Ishikawa (cell line): Measurements from ENCODE around the gene SLC9A1.

ENCODE experiments used
- CEBPB ChIP-seq: IDR thresholded peaks from 2 replicates; pipeline ENCODE4 v1.6.1; 2012
- CREB1 ChIP-seq: IDR thresholded peaks from 2 replicates; pipeline ENCODE4 v1.6.1; 2012; ENCODE audit warnings: low read depth
- EGR1 ChIP-seq: IDR thresholded peaks from 2 replicates; pipeline ENCODE4 v1.6.1; 2012
- EP300 ChIP-seq: IDR thresholded peaks from 2 replicates; pipeline ENCODE4 v1.6.1; 2012; ENCODE audit warnings: borderline replicate concordance
- FOXM1 ChIP-seq: IDR thresholded peaks from 2 replicates; pipeline ENCODE4 v1.6.1; 2012; ENCODE audit warnings: low read depth, borderline replicate concordance
- NFIC ChIP-seq: IDR thresholded peaks from 2 replicates; pipeline ENCODE4 v1.6.1; 2012
- RAD21 ChIP-seq: IDR thresholded peaks from 2 replicates; pipeline ENCODE4 v1.6.1; 2012; ENCODE audit warnings: low read depth
- TAF1 ChIP-seq: IDR thresholded peaks from 2 replicates; pipeline ENCODE4 v1.6.1; 2012; ENCODE audit warnings: low read depth, mild to moderate bottlenecking
- TCF12 ChIP-seq: IDR thresholded peaks from 2 replicates; pipeline ENCODE4 v1.6.1; 2012; ENCODE audit warnings: low read depth
- TEAD4 ChIP-seq: IDR thresholded peaks from 2 replicates; pipeline ENCODE4 v1.6.1; 2012
- USF1 ChIP-seq: IDR thresholded peaks from 2 replicates; pipeline ENCODE4 v1.6.1; 2012
- YY1 ChIP-seq: IDR thresholded peaks from 2 replicates; pipeline ENCODE4 v1.6.1; 2012; ENCODE audit warnings: low read depth
- ZBTB7A ChIP-seq: IDR thresholded peaks from 2 replicates; pipeline ENCODE4 v1.6.1; 2012; ENCODE audit warnings: low read depth
- TF ChIP-seq, protein P1 (sequence below): IDR thresholded peaks from 2 replicates; pipeline ENCODE4 v1.6.1; 2012; ENCODE audit warnings: low read depth, mild to moderate bottlenecking
- TF ChIP-seq, protein P2 (sequence below): IDR thresholded peaks from 2 replicates; pipeline ENCODE4 v1.6.1; 2012

The SLC9A1 gene

DNA sequence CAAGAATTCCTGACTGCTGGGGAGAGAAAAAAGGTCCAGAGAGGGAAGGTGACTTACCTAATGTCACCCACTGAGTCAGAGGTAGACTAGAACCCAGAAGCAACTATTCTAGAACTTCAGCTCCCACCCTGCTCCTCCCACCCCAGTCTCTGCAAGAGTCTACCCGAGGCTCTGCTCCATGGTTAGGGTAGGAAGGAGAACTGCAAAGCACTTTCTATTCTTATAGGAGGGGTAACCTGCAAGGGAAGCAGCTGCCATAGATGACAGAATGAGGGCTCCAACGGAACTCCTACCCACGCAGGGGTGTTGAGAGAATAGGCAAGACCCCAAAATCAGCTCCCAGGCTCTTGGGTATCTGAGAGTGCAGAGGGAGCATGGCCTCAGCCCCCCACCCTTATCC lies 4.3 kb downstream of the SLC9A1 start:
- TF ChIP-seq TEAD4 (no peak), RAD21 (no peak), CEBPB (no peak), USF1 (no peak), EP300 (no peak), CREB1 (no peak), TAF1 (no peak), FOXM1 (no peak), EGR1 (no peak), TCF12 (no peak), NFIC (no peak), YY1 (no peak), ZBTB7A (no peak)
- TF ChIP-seq, protein P1, sequence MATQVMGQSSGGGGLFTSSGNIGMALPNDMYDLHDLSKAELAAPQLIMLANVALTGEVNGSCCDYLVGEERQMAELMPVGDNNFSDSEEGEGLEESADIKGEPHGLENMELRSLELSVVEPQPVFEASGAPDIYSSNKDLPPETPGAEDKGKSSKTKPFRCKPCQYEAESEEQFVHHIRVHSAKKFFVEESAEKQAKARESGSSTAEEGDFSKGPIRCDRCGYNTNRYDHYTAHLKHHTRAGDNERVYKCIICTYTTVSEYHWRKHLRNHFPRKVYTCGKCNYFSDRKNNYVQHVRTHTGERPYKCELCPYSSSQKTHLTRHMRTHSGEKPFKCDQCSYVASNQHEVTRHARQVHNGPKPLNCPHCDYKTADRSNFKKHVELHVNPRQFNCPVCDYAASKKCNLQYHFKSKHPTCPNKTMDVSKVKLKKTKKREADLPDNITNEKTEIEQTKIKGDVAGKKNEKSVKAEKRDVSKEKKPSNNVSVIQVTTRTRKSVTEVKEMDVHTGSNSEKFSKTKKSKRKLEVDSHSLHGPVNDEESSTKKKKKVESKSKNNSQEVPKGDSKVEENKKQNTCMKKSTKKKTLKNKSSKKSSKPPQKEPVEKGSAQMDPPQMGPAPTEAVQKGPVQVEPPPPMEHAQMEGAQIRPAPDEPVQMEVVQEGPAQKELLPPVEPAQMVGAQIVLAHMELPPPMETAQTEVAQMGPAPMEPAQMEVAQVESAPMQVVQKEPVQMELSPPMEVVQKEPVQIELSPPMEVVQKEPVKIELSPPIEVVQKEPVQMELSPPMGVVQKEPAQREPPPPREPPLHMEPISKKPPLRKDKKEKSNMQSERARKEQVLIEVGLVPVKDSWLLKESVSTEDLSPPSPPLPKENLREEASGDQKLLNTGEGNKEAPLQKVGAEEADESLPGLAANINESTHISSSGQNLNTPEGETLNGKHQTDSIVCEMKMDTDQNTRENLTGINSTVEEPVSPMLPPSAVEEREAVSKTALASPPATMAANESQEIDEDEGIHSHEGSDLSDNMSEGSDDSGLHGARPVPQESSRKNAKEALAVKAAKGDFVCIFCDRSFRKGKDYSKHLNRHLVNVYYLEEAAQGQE = no peak
- TF ChIP-seq, protein P2, sequence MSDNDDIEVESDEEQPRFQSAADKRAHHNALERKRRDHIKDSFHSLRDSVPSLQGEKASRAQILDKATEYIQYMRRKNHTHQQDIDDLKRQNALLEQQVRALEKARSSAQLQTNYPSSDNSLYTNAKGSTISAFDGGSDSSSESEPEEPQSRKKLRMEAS = no peak

- TF ChIP-seq, protein P2 = no peak
- TF ChIP-seq CEBPB (no peak), RAD21 (no peak)
Observed at GRCh38 chr1:27150183-27150582, 4.7 kb downstream of the SLC9A1 start.

- no peak for TF ChIP-seq TAF1
- TF ChIP-seq RAD21 = no peak
- TF ChIP-seq, protein P1 = no peak
- TF ChIP-seq YY1 = no peak
- no peak for TF ChIP-seq CEBPB
- TF ChIP-seq CREB1 = no peak
- no peak for TF ChIP-seq TCF12
- TF ChIP-seq ZBTB7A = no peak
- no peak for TF ChIP-seq TEAD4
- no peak for TF ChIP-seq FOXM1
- TF ChIP-seq, protein P2 = no peak
- TF ChIP-seq EP300 = no peak
- TF ChIP-seq USF1 = no peak
- TF ChIP-seq NFIC = no peak
Observed at GRCh38 chr1:27149762-27150113, 5.2 kb downstream of the SLC9A1 start.

DNA sequence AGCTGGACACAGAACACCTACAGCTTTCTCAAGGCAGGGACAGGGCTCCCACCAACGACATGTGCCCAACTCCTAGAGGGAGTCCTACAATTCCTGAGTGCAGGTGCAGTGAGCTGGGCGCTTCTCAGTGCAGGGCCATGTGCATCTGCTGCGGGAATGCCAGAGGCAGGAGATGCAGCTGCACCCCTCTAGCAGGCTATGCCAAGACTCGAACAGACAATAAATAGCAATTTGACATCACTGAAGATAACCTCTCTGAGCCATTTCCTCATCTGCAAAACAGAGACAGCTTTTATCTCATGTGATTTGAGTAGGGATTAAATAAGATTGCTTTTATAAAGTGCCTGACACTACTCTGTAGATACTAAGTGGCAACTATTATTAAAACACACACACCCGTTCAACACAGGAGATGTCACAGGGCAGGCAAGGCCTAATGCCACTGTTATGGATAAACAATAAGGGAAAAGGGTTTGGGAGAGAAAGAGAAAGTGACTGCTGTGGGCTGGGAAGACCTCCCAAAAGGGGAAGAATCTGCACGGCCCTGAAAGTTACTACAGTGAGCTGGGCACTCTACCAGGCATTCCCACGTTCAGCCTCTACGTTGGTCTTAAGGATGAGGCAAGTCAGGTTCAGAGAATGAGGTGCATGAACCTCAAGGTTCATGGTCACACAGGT lies 5.7 kb downstream of the SLC9A1 start:
- TF ChIP-seq EP300 (no peak), YY1 (no peak), USF1 (no peak), FOXM1 (no peak), RAD21 (no peak), EGR1 (no peak), TEAD4 (no peak), CREB1 (no peak), ZBTB7A (no peak), TAF1 (no peak), NFIC (no peak), TCF12 (no peak), CEBPB (no peak)
- TF ChIP-seq, protein P1 = no peak
- TF ChIP-seq, protein P2 = no peak
